HT-29 (cell line): Measurements from ENCODE around the gene YEATS4. TPM values are rescaled to one million over a fixed set of nuclear protein-coding genes. Genes with fewer than 3 reads are reported as not detected.

Source experiments
- DNase-seq: peaks from one replicate; pipeline ENCODE4 v3.0.0-alpha.2; 2015; ENCODE audit warnings: low spot score
- total RNA-seq: library from RNA; depleted of rRNA; stranded (reverse); fragments of >200 nt; shearing (Covaris generic); gene quantifications from 2 replicates; pipeline ENCODE4 v1.2.3, GENCODE V29; 2014

The YEATS4 gene
- total RNA-seq, 1 experiment from 2014 or later: 40.0 TPM

DNA sequence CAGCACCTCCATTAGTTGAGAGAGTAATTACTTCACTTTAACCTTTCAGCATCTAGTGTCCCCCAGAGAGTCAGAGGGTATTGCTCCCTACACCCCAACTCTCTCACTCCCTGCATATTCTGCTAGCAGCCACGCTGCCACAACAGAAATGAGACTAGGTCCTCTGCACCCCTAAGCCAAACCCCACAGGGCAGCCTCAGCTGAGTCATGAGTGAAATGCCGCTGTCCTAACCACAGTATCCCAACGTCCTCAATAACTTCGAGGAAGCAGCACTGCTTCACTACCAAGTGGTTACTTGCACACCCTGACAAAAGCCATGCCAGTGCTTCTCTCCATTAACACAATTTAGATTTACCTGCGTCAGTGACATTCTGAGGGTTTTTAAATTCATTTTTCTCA lies 18.2 kb upstream of the YEATS4 start:
- DNase-seq: no peak

DNA sequence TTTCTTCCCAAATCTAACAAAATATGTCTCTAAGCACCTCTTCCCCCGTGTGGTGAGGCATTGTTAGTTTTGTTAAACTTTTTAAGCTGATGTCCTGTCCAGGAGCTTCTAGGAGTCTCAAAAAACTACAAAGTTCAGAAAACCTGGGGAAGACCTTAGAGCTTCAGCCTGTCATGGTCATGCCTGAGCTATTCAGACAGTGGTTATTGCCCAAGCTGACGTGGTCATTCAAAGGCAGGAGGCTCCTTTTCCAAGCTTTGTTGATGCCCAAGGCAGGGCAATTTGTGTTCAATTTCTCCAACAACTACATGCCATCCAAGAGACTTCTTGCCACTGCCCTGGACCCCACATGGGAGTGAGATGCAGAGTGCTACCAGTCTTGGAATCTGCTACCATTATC lies 17.1 kb upstream of the YEATS4 start:
- DNase-seq: no peak

DNA sequence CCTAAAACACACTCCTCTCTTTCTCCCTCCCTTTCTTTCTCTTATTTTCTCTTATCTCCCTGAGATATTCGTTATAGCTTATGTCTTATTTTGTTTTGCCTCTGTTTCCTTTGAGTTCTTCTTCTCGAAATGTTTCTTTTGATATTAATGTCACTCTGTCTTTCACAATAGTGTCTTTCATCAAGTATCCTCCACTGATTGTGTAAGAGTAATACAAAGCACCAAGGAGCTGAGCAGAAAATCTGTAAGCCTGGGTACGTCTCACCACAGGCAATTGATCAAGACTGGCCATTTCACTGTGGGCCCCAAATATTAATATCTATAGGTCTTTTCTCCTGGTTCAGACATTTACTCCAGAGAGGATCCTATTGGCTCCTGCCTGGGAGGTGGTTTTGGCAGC lies 16.2 kb upstream of the YEATS4 start:
- DNase-seq: no peak

DNA sequence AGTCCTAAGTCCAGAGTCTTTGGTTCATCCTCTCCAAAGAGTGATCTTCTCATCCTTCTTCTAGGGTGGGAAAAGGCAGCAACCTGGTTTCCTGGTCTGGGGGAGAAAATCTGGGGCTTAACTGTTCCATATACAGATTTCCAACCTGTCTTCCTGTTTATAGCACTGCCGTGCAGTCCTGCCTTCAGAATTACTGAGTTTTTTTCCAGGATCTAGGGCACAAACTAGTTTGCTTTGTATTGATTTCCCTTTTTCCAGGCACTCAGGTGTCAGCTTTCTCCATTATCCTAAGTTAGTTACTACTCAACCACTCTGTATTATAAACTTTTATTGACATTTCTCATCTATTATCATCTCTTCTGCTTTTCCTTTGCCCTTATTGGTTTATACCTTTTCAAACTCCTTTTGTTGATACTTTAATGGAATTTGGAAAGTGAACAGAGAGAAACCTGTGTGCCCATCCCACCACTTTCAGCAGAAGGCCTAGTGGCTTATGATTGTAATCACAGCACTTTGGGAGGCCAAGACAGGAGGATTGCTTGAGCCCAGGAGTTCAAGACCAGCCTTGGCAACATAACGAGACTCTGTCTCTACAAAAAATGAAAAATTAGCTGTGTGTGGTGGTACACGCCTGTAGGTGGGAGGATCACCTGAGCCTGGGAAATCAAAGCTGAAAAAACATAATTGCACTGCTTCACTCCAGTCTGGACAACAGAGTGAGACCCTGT lies 15.5 kb upstream of the YEATS4 start:
- no peak for DNase-seq

DNA sequence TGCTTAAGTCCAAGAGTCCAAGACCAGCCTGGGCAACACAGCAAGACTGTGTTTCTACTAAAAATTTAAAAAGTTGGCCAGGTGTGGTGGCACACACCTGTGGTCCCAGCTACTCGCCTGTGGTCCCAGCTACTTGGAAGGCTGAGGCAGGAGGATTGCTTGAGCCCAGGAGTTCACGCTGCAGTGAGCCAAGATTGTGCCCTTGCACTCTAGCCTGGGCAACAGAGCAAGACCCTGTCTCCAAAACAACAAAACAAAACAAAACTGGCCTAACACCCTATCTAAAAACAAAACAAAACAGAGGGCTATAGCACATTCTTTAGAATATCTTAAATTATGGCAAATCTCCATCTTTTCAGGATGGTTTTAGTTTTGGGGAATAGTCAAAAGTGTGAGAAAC lies 14.5 kb upstream of the YEATS4 start:
- DNase-seq: no peak

DNA sequence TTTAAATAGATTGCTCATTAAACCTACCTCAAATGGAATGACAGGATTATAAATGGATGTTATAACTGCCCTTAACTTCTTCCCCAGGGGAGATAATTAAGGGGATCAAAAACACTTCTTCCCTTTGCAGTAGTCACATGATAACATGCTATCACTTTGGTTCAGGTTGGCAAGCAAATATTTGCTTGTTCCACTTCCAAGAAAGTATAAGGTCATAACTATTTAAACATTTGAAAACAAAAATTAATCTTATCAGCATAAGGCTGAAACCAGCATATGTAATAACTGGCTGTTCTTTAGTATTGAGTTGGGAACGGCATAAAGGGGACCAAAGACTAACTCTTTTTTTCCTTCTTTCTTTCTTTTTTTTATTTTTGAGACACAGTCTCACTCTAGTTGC lies 13.8 kb upstream of the YEATS4 start:
- no peak for DNase-seq

DNA sequence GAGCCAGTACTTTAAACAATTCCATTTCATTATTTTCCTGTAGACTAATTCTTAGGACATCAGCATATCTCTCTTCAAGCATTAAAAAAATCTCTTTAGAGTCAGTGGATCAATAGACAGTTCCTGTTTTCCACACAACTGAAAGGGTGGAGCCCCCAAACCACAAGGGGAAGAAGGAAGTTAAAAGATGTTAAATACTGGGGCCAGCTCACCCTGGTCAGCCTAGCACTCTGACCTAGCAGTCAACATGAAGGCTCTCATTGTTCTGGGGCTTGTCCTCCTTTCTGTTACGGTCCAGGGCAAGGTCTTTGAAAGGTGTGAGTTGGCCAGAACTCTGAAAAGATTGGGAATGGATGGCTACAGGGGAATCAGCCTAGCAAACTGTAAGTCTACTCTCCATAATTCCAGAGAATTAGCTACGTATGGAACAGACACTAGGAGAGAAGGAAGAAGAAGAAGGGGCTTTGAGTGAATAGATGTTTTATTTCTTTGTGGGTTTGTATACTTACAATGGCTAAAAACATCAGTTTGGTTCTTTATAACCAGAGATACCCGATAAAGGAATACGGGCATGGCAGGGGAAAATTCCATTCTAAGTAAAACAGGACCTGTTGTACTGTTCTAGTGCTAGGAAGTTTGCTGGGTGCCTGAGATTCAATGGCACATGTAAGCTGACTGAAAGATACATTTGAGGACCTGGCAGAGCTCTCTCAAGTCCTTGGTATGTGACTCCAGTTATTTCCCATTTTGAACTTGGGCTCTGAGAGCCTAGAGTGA lies 11.2 kb upstream of the YEATS4 start, which contains the start of gene LYZ:
Gene LYZ, plus strand, starts transcription at position 220 of the 777 bp plus-strand sequence. Its CDS starts 28 bp downstream, at position 248.
- peak; percentile 95 for DNase-seq

DNA sequence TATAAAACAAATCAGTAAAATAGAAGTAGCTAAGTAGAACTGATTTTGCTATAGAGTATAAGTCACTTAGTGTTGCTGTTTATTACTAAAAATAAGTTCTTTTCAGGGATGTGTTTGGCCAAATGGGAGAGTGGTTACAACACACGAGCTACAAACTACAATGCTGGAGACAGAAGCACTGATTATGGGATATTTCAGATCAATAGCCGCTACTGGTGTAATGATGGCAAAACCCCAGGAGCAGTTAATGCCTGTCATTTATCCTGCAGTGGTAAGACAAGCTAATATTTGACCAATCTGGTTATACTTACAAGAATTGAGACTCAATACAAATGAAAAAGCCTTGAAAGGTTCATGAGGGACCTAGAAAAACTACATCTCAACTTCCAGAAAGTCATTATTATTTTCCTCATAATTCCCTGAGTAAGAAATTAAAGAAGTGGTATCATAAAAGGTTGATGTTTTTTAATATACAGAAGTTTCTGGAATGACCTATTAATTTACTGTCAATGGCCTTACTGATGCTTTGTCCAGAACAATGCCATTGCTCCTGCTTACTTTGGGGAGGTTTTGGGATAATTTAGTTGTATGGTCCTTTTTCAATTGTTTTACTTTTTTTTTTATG lies 9.4 kb upstream of the YEATS4 start:
- DNase-seq: peak; percentile 62

DNA sequence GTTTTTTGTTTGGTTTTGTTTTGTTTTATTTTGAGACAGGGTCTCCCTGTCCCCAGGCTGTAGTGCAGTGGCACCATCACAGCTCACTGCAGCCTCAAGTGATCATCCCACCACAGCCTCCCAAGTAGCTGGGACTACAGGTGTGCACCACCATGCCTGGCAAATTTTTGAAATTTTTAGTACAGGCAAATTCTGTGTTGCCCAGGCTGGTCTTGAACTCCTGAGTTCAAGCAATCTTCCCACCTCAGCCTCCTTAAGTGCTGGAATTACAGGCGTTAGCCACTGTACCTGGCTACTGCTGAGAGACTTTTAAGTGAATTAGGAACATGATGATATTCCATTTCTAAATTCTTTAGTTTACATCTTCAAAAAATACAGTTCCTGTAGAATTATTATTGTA lies 8.8 kb upstream of the YEATS4 start:
- no peak for DNase-seq

DNA sequence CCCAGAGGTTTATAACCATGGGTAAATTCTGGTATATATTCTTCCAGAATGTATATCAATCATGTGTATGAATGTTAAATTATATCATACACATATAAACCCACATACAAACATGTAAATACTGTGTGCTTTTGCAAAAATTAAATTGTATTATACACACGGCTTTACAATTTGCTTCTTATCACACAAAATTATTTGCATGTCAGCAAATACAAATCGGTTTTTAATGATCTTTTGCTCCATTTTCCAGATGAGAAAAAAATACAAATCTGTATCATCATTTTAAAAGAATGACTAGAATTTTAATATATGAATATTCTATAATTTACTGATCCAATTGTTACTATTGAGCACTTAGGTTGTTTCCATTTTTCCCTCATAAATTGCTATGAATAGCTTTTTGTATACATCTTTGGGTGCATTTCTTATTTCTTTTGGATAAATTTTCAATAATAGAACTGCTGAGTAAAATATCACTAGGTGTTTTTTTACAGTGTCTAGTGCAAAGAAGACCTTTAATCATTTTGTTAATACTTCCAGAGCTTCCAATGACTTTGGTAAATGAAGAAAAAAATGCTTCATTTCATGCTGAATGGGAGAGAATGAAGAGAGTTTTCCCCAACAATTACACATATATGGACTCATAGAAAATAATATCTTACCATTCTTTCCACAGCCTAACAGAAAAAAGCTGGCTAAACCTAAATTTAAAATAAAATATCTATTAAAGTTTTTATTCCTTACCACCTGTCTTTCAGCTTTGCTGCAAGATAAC lies 7.9 kb upstream of the YEATS4 start:
- DNase-seq: no peak

DNA sequence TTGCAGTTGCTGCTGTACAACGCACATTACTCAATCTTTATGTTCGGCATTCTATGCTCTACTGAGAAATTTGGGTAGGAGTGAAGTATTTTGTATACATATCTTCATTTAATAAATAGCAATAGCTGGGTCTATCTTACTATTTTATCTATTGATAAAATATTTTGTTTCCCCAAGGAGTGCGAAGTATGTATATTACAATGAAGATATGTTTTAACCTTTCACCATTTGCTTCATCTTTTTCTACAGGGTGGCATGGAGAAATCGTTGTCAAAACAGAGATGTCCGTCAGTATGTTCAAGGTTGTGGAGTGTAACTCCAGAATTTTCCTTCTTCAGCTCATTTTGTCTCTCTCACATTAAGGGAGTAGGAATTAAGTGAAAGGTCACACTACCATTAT lies 6.6 kb upstream of the YEATS4 start:
- DNase-seq: no peak

DNA sequence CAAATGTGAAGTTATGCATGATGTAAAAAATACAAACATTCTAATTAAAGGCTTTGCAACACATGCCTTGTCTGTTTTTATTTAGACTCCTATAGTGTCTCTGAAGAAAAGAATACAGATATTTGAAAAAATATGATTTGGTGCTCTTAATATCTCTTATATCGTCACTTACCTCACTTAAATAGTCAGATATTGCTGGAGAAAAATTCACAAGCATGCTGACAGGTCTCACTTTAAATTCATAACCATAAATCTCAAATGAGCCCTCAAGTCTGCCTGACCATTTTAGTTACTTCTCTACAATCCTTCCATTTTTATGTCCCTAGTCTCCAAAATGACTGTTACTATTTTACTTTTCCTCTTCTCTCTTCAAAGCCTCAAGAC lies 5.4 kb upstream of the YEATS4 start:
- no peak for DNase-seq

DNA sequence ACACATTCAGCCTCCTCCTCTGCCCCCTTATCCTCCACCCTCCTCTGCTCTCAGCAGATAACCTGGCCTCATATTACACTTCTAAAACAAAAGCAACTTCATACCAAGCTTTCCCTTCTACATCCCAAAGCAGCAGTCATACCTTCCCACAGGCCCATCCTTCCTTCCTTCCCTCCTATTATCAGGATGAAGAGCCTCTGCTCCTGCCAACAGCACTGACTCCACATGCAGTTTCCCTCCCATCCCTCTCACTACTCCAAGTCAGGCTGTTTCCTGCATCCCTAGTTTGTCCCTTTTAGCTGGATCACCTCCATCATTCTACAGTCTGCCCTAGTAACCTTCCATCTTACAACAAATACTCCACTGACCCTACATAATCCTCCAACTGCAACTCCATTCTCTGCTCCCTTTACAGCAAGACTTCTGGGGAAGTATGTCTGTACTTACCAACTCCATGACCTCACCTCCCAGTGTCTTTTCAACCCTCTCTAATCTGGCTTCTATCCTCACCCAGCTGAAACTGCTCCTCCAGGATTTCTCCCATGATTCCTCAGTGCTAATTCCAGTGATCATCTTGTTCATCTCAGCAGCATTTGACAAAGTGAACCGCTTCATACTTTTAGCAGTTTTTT lies 4.9 kb upstream of the YEATS4 start:
- DNase-seq: peak; percentile 54

DNA sequence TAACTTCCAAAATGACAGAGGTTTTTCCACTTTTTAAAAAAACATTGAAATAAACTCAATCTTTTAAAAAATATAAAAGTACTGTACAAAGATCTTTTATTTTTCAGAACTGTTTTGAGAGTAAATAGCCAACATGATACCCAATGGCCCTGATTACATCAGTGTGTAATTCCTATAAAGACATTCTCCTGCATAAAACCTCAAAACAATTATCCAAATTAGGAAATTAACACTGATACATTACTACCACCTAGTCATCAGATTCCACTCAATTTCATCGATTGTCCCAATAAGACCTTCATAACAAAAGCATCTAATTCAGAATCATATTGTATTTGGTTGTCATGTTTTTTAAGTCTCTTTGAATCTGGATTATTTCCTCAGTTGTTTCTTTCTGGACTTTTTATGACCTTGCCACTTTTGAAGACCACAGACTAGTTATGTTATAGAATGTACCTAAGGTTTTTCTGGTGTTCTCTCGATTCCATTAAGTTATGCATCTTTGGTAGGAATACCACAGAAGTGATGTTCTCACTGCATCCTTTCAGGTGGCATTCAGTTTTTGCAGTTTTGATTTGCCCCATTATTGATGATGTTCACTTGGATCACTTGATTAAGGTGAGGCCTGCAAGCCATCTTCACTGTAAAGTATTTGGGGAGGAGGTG lies 4.0 kb upstream of the YEATS4 start:
- DNase-seq: peak; percentile 48

DNA sequence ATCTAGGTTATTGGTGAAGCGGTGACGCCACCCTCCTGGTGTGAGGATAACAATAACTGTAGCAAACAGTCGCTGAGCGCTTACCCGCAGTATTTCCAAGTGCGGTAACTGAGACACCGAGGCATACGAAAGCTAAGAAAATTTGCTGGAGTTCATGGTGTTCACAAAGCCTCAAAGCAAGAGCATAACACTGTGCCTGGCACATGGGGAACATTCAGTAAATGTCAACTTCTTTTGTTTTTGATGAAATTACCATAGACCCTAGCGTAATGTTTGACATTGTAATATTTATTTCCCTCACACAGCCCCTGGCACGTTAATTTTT lies 767 bp downstream of the YEATS4 start:
- DNase-seq: no peak

DNA sequence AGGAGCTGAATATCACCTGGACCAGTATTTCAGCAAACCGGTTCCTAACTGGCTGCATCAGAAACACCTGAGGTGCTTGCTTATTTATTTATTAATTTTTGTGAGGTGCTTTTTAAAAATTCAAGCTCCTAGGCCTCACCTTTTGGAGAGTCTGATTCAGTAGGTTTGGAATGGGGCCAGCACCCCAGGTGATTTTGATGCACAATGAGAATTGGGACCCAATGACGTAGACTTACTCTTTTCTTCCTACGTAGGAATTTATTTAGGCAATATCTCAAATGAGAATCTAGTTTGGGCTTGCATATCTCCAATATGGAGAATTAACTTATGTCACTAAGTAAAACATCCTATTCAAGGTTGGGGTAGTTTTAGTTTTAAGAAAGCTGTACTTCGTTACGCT lies 7.3 kb downstream of the YEATS4 start:
- no peak for DNase-seq

DNA sequence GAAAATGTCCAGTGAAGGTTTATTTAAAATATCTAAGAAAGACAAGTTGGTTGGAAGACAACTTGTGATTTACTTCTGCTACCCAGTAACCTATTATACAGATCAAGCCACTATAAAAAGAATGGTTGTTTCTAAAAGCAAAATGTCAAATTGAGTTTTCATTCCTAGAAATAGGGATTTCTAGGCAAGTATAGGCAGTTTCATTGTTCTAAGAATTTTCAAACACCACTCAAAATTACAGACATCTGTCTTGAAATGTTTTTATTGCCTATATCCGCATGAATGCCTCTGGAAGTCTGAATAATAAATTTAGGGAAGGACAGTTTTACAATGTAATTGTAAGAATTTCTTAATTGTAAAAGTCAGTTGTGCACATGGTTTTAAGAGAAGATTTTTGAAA lies 8.6 kb downstream of the YEATS4 start:
- no peak for DNase-seq

DNA sequence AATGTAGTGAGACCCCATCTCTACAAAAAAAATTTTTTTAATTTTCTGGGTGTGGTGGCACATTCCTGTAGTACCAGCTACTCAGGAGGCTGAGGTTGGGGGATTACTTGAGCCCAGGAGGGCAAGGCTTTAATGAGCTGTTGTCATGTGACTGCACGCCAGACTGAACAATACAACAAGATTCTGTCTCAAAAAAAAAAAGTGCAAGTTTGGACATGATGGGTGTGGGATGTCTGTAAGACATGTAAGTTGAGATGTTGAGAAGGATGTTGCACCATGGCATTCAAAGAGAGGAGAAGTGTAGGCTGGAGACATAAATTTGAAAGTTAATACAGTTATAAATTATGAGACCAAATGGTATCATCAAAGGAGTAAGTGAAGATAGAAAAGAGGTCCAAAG lies 23.5 kb downstream of the YEATS4 start:
- no peak for DNase-seq

DNA sequence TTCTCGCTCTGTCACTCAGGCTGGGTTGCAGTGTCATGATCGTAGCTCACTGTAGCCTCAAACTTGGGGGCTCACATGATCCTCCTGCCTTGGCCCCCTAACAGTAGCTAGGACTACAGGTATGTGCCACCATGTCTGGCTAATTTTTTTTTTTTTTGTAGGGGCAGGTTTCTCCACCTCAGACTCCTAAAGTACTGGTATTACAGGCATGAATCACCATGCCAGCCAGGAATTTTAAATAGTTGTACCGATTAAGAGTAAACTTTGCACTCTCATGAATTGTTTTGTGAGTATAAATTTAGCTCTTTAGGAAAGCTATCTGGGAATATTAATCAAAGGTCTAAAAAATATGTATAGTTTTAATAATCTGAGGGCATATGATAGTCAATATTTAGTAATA lies 25.5 kb downstream of the YEATS4 start:
- DNase-seq: no peak

DNA sequence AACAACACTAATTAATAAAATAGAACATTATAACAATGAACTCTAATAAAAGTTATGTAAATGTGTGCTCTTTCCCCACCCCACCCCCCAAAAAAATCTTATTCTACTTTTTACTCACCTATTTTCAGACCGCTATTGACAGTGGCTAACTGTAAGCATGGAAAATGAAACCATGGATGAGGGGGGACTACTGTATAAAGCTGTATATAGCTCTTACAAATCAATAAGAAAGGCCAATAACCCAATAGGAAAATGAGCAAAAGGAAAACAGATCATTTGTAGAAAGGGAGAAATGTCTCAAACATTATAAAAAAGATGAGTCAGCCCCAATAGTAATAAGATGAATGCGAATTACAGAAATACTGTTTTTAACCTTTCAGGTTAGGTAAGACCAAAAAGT lies 27.4 kb downstream of the YEATS4 start:
- DNase-seq: no peak

DNA sequence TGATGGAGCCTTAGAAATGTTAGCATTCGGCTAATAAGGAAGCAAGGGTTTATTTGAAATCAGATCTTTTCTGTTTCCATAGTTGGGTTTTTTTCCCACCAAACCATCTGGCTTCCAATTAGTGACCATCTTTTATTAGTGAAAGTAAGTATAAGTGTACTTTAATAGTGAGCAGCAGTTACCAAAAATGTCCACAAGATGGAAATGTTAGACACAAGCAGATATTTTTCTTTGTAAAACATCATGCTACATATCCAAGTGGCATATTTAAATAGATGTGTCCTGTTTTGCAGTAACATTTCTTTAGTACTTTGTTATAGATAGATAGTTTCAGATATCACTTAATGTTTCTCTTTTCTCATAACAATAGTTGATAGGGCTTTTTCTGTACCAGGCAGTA lies 28.8 kb downstream of the YEATS4 start:
- DNase-seq: peak; percentile 72
